HepG2 (cell line): ENCODE measurements around the gene CPPED1. TPM values are rescaled to one million over a fixed set of nuclear protein-coding genes. Genes with fewer than 3 reads are reported as not detected.
A peak's percentile ranks its signal among the peaks of the same experiment; 100 is the strongest.

Experiments used
- ATAC-seq: fragments of 200-7000 bp; cut with Tn5 transposase; 3 replicates; pipeline ENCODE4 v1.9.1; 2020; ENCODE audit warnings: mild to moderate bottlenecking, moderate library complexity
- BruUV-seq: library from RNA; stranded (reverse); fragments of 400-500 nt; replicated peaks from 2 replicates; lab custom pipeline; 2021; lab: Mats Ljungman, UMichigan
- CTCF ChIA-PET: fragments of 300-600 bp; formaldehyde crosslinking; extraction: SDS; loops from one replicate; lab custom pipeline; 2021; ENCODE audit warnings: low total read pairs, inconsistent platforms, low intra/inter-chr PET ratio; lab: Yijun Ruan, JAX
- POLR2A ChIA-PET: fragments of 350-600 bp; sonication (Branson Sonifier 250); formaldehyde crosslinking; loops from one replicate; lab custom pipeline; 2020; ENCODE audit warnings: antibody characterized with exemption, inconsistent platforms; lab: Yijun Ruan, JAX
- DNase-seq: peaks from one replicate; pipeline ENCODE4 v3.0.0-alpha.2; 2015; ENCODE audit warnings: low spot score
- FAIRE-seq: peaks from 3 replicates; lab custom pipeline; 2011; peaks lifted over from hg19 to GRCh38; lab: Jason Lieb, UNC
- H2AFZ ChIP-seq: one replicate; pipeline ENCODE4 v1.6.1; 2011; ENCODE audit warnings: low read length, inconsistent platforms
- H3K27ac ChIP-seq: fragments of 300-600 bp; 3 replicates; pipeline ENCODE4 v1.8.0; 2011; ENCODE audit warnings: mixed run types, mild to moderate bottlenecking, mixed read lengths, low read length, inconsistent platforms; ENCODE audit not compliant: insufficient read depth; ENCODE audit errors: extremely low read length
- H3K27me3 ChIP-seq, 2 experiments: fragments of 200-600 bp in 1 of 2; 2 replicates in 1 of 2; 3 replicates in 1 of 2; pipeline versions ENCODE4 v1.6.0 to v1.8.0; 2011; ENCODE audit warnings: low read length in 2 of 2, mild to moderate bottlenecking in 2 of 2, moderate library complexity in 2 of 2, inconsistent platforms in 1 of 2; ENCODE audit not compliant: insufficient read depth in 2 of 2, control insufficient read depth in 1 of 2
- H3K36me3 ChIP-seq, 2 experiments: fragments of 200-600 bp in 1 of 2; replicated peaks in 1 of 2; 2 replicates in 1 of 2; 3 replicates in 1 of 2; pipeline versions ENCODE4 v1.5.1 to v1.8.0; 2011; ENCODE audit warnings: low read length in 2 of 2, inconsistent platforms in 1 of 2; ENCODE audit not compliant: insufficient read depth in 2 of 2, control insufficient read depth in 1 of 2
- H3K4me1 ChIP-seq: 2 replicates; pipeline ENCODE4 v1.5.1; 2012; ENCODE audit warnings: low read length, inconsistent platforms; ENCODE audit not compliant: insufficient read depth
- H3K4me2 ChIP-seq: 2 replicates; pipeline ENCODE4 v1.6.0; 2011; ENCODE audit warnings: low read depth, low read length, inconsistent platforms
- H3K4me3 ChIP-seq, 3 experiments: fragments of 200-600 bp in 1 of 3; sonication (generic), shearing (Covaris generic) in 1 of 3; replicated peaks in 1 of 3; 2 replicates each; pipeline ENCODE4 v1.5.1; 2011 to 2016; ENCODE audit warnings: low read length in 3 of 3, inconsistent platforms in 2 of 3, low read depth in 2 of 3, mild to moderate bottlenecking in 2 of 3, control low read depth in 1 of 3, mixed read lengths in 1 of 3; ENCODE audit not compliant: insufficient read depth in 1 of 3
- H3K79me2 ChIP-seq: one replicate; pipeline ENCODE4 v1.6.1; 2011; ENCODE audit warnings: low read length, inconsistent platforms; ENCODE audit not compliant: insufficient read depth
- H3K9ac ChIP-seq: 2 replicates; pipeline ENCODE4 v1.6.0; 2011; ENCODE audit warnings: mild to moderate bottlenecking, low read depth, low read length, inconsistent platforms; ENCODE audit not compliant: insufficient read depth
- H3K9me3 ChIP-seq: 2 replicates; pipeline ENCODE4 v1.5.1; 2012; ENCODE audit warnings: mild to moderate bottlenecking, low read length
- H4K20me1 ChIP-seq: 2 replicates; pipeline ENCODE4 v1.6.0; 2011; ENCODE audit warnings: inconsistent platforms, mild to moderate bottlenecking, low read length, moderate library complexity; ENCODE audit not compliant: insufficient read depth
- ATF4 ChIP-seq, 2 experiments: fragments of 450-650 bp in 1 of 2; sonication (generic) in 1 of 2; formaldehyde crosslinking; IDR thresholded peaks; 2 replicates each; pipeline versions ENCODE4 v1.5.0 to v1.8.0; 2020 to 2022; ENCODE audit warnings: mild to moderate bottlenecking in 1 of 2, missing genetic modification reagents in 1 of 2
- CEBPB ChIP-seq: IDR thresholded peaks from 2 replicates; pipeline ENCODE4 v1.6.1; 2011; ENCODE audit warnings: low read depth, low read length, improper control_type of control experiment, borderline replicate concordance
- ESRRA ChIP-seq: sonication (generic); formaldehyde crosslinking; IDR thresholded peaks from 2 replicates; pipeline ENCODE4 v1.5.1; 2020; ENCODE audit warnings: mild to moderate bottlenecking, low read depth, missing genetic modification reagents
- EZH2 ChIP-seq: conservative IDR thresholded peaks from 2 replicates; pipeline ENCODE4 v1.6.1; 2012; ENCODE audit warnings: mild to moderate bottlenecking, low read depth, low read length, moderate library complexity
- MLLT10 ChIP-seq: sonication (generic); formaldehyde crosslinking; IDR thresholded peaks from 2 replicates; pipeline ENCODE4 v1.4.0; 2020; ENCODE audit warnings: missing genetic modification reagents
- MYPOP ChIP-seq: sonication (generic); formaldehyde crosslinking; IDR thresholded peaks from 2 replicates; pipeline ENCODE4 v1.8.1; 2023; ENCODE audit warnings: mild to moderate bottlenecking, moderate library complexity, missing genetic modification reagents
- PRDM10 ChIP-seq: sonication (generic); formaldehyde crosslinking; IDR thresholded peaks from 2 replicates; pipeline ENCODE4 v1.4.0; 2020; ENCODE audit warnings: low read depth, missing genetic modification reagents
- STAT5B ChIP-seq: sonication (generic); formaldehyde crosslinking; IDR thresholded peaks from 2 replicates; pipeline ENCODE4 v1.4.0; 2020; ENCODE audit warnings: missing genetic modification reagents
- ZNF12 ChIP-seq: sonication (generic); formaldehyde crosslinking; IDR thresholded peaks from 2 replicates; pipeline ENCODE4 v1.5.0; 2020; ENCODE audit warnings: missing genetic modification reagents
- ZNF333 ChIP-seq: sonication (generic); formaldehyde crosslinking; IDR thresholded peaks from 2 replicates; pipeline ENCODE4 v1.4.0; 2020; ENCODE audit warnings: mild to moderate bottlenecking, missing genetic modification reagents, borderline replicate concordance
- ZNF619 ChIP-seq: sonication (generic); formaldehyde crosslinking; IDR thresholded peaks from 2 replicates; pipeline ENCODE4 v1.4.0; 2020; ENCODE audit warnings: mild to moderate bottlenecking, missing genetic modification reagents
- ZNF766 ChIP-seq: sonication (generic); formaldehyde crosslinking; IDR thresholded peaks from 2 replicates; pipeline ENCODE4 v1.5.0; 2020; ENCODE audit warnings: missing genetic modification reagents, borderline replicate concordance
- WGBS: methylation state at CpG from one replicate; pipeline ENCODE4 v1.1.6; 2017; ENCODE audit warnings: low lambda C conversion rate; 5-methylcytosine and 5-hydroxymethylcytosine counted together
- in situ Hi-C: cut with HindIII; loops from 2 replicates; pipeline ENCODE4 v1.10.0; 2017; ENCODE audit warnings: low pct_unique_long_range_greater_than_20kb; ENCODE audit not compliant: extremely low pct_ligation_motif_present
- intact Hi-C: fragments of 100-400 bp; cut with micrococcal nuclease; formaldehyde crosslinking; loops from one replicate; pipeline ENCODE4 v1.10.0; 2022; ENCODE audit not compliant: unreplicated experiment
- polyA plus RNA-seq, 8 experiments: library from polyadenylated mRNA; depleted of rRNA in 3 of 8; stranded (reverse) in 7 of 8; unstranded in 1 of 8; fragments of >200 nt; fragmentation: Illumina TruSeq in 4 of 8; extraction: Trizol in 4 of 8; gene quantifications; 2 replicates each; pipeline versions ENCODE4 v1.2.1 to v1.2.3, GENCODE V29; 2011 to 2016; ENCODE audit warnings: low read depth in 4 of 8, missing spikeins in 1 of 8, mixed read lengths in 1 of 8; ENCODE audit not compliant: insufficient read depth in 1 of 8
- total RNA-seq, 5 experiments: library from RNA; depleted of rRNA; stranded (reverse); fragments of >200 nt; fragmentation: Illumina TruSeq; extraction: Trizol; gene quantifications; 2 replicates each; pipeline ENCODE4 v1.2.3, GENCODE V29; 2016; ENCODE audit warnings: low read depth in 1 of 5

CPPED1 gene
- total and polyA plus RNA-seq, 2 of the 13 experiments (the other 11 are each of a cell fraction or from before 2014, with no cell fraction given): 66.6 to 71.3 TPM

GRCh38 chr16:12798171-12798570, 5.5 kb downstream of the CPPED1 start:
- intact Hi-C loops: no loop called here
- peaks cover 78% of the 10 kb centered on the region for H3K4me1 ChIP-seq
- no peak overlapping the region for H3K4me2 ChIP-seq
- H3K27me3 ChIP-seq: peaks cover 0 to 6% of the 10 kb centered on the region in 2 experiments; a peak in 1 of 5 replicates
- ATAC-seq: no peak
- H2AFZ ChIP-seq: no peak overlapping the region
- peaks cover 22% of the 10 kb centered on the region for H4K20me1 ChIP-seq
- no peak overlapping the region for H3K4me3 ChIP-seq
- no peak for FAIRE-seq
- ChIA-PET CTCF (no interaction called here), POLR2A (no interaction called here)
- H3K9ac ChIP-seq: no peak overlapping the region
- in situ Hi-C loops: no loop called here
- BruUV-seq: no TSS peak
- peaks cover 3 to 9% of the 10 kb centered on the region in 2 experiments for H3K36me3 ChIP-seq
- TF ChIP-seq CEBPB (peak; percentile 72), MLLT10 (no peak), ATF4 (CRISPR knock-in tag; IDR thresholded peaks at IDR 0.05) (0 out of 4 replicates have a peak, but pooled peaks of 1 of the 2 experiments have one; percentile 24), ZNF12 (CRISPR knock-in tag) (no peak), ESRRA (CRISPR knock-in tag) (no peak), EZH2 (no peak), MYPOP (CRISPR knock-in tag) (no peak)
- H3K79me2 ChIP-seq: peaks cover 99% of the 10 kb centered on the region
- no peaks in the 10 kb centered on the region for H3K9me3 ChIP-seq
- H3K27ac ChIP-seq: no peak overlapping the region
- no peak for DNase-seq

- Histone ChIP-seq H3K9me3 (no peaks in the 10 kb centered on the region), H3K4me3 (no peak overlapping the region), H3K27ac (no peak overlapping the region), H3K79me2 (peaks cover 99% of the 10 kb centered on the region), H3K36me3 (peaks cover 9 to 21% of the 10 kb centered on the region in 2 experiments), H3K4me1 (peaks cover 66% of the 10 kb centered on the region), H4K20me1 (peaks cover 12% of the 10 kb centered on the region; the same call in 1 of the 2 replicates), H2AFZ (no peak overlapping the region), H3K9ac (no peak overlapping the region), H3K4me2 (no peak overlapping the region), H3K27me3 (no peaks in the 10 kb centered on the region)
- 98% methylated on average over 5 of the region's 5 CpGs for WGBS
- BruUV-seq: no TSS peak
- intact Hi-C loops (no loop called here), in situ Hi-C loops (no loop called here)
- POLR2A ChIA-PET: no interaction called here
- CTCF ChIA-PET: no interaction called here
- FAIRE-seq (no peak), DNase-seq (no peak), ATAC-seq (no peak)
- no peak for TF ChIP-seq STAT5B (CRISPR knock-in tag)
- TF ChIP-seq ZNF766 (CRISPR knock-in tag): no peak
- no peak for TF ChIP-seq ZNF333
- no peak for TF ChIP-seq PRDM10 (CRISPR knock-in tag)
- TF ChIP-seq ZNF619 (CRISPR knock-in tag): no peak
Measured at GRCh38 chr16:12796498-12796897, 7.2 kb downstream of the CPPED1 start.
